Suprapubic skin (tissue), 4 donors: ENCODE results near the gene BCAS4.

Source experiments
- CTCF ChIP-seq, 2 donors: fragments of 200-600 bp in 1 of 2; fragments of 450-650 bp in 1 of 2; sonication (generic) in 1 of 2; IDR thresholded peaks; one replicate each; pipeline ENCODE4 v1.5.1; 2016 to 2019; ENCODE audit warnings: antibody characterized with exemption in 2 of 2, mild to moderate bottlenecking in 1 of 2, moderate library complexity in 1 of 2
- POLR2A ChIP-seq, 2 donors: fragments of 450-650 bp; IDR thresholded peaks; one replicate each; pipeline ENCODE4 v1.6.1; 2017; ENCODE audit warnings: antibody characterized with exemption in 2 of 2, mild to moderate bottlenecking in 2 of 2, moderate library complexity in 2 of 2
- POLR2AphosphoS5 ChIP-seq, 3 donors: sonication (generic); formaldehyde crosslinking; IDR thresholded peaks; one replicate each; pipeline ENCODE4 v1.6.1; 2017; ENCODE audit warnings: antibody characterized with exemption in 3 of 3

GRCh38 chr20:50861012-50861411 lies 66.2 kb downstream of the BCAS4 start:
- TF ChIP-seq CTCF (IDR thresholded peaks at IDR 0.05), result no peak
- TF ChIP-seq POLR2AphosphoS5 (IDR thresholded peaks at IDR 0.05), result no peak
- TF ChIP-seq POLR2A (IDR thresholded peaks at IDR 0.05), result no peak
